ENCODE results near the gene LDLR. TPM values are rescaled to one million over a fixed set of nuclear protein-coding genes. Genes with fewer than 3 reads are reported as not detected.

LDLR gene
- total RNA-seq, 4 donors from 2014 or later, result 11.0 to 31.1 (median 23.3) TPM

- no peak for TF ChIP-seq CTCF (IDR thresholded peaks at IDR 0.05; ENCODE audit: low read depth)
Measured at GRCh38 chr19:11125994-11126685, 36.9 kb downstream of the LDLR start.

- TF ChIP-seq CTCF (IDR thresholded peaks at IDR 0.05; ENCODE audit: low read depth), result no peak
Measured at GRCh38 chr19:11127905-11128304, 38.6 kb downstream of the LDLR start.

GRCh38 chr19:11130824-11131455 is 41.7 kb downstream of the LDLR start:
- no peak for TF ChIP-seq CTCF (IDR thresholded peaks at IDR 0.05; ENCODE audit: low read depth)

- no peak for TF ChIP-seq CTCF (IDR thresholded peaks at IDR 0.05; ENCODE audit: low read depth)
Measured at GRCh38 chr19:11131471-11131870, 42.2 kb downstream of the LDLR start.

- TF ChIP-seq CTCF (IDR thresholded peaks at IDR 0.05; ENCODE audit: low read depth), result no peak
Measured at GRCh38 chr19:11136400-11137101, 47.3 kb downstream of the LDLR start.

DNA sequence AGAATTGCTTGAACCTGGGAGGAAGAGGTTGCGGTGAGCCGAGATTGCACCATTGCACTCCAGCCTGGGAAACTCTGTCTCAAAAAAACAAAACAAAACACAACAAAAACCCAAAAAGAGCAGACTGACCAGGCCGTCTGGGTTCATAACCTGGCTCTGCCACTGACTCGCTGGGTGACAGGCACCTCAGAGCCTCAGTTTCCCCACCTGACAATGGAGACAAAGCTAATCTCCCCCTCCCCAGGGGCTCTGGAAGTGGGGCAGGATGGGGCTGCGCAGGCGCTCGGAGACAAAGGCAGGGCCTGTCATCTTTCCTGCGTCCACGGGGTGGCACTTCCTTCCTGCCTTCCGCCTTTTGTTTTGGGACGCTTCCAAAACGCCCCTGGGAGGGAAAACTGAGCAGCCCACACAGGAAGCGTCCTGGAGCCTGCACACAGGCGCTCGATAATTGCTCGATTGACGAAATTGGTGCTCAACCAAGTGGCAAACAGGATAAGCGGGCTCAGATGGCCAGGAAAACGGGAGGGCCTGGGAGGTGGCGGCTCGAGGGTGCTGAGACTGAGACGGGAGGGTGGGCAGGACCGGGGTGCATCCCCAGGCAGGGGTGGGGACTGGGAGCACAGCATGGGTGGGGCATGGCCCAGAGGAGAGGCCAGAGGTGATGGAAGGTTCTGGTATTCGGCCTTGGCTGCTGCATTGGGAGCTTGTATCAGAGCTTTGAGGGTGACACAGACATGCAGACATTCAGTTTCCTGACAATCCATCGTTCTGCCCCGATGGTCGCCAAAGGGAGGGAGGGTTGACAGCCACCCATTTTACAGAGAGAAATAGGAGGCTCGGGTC is 48.5 kb downstream of the LDLR start:
- no peak for TF ChIP-seq CTCF (IDR thresholded peaks at IDR 0.05; ENCODE audit: low read depth)

All from subcutaneous adipose tissue (tissue), 4 donors.